ENCODE results near the gene LIMS1. TPM values are rescaled to one million over a fixed set of nuclear protein-coding genes. Genes with fewer than 3 reads are reported as not detected.
"Not testable (repeated sequence)": the region's sequence is repeated elsewhere in the genome, so short reads cannot be mapped to it uniquely, and the experiment has no call there.

Gene LIMS1
- total and polyA plus RNA-seq, 4 donors = 26.7 to 102 (median 90.4) TPM

DNA sequence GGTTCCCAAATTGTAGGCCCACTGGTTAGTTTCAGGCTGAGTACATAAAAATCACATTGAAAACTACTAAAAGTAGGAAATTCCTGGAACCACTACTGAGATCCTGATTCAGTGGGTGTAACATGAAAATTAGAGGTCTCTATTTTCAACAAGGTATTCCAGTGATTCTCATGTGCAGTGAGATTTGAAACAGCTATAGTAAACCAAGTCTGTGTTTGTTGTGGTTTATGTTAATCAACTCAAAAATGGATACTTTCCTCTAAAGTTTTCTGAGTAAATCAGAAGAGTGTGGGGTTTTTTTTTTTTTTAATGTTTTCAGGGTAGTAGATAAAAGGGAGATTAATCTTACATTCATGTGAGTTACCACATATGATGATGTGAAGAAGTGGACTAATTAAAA, 42.4 kb upstream of the LIMS1 start:
- ATAC-seq (ENCODE audit: insufficient read depth, low FRiP score) (no peak), DNase-seq (no peak)
- no peak overlapping the region for H3K27ac ChIP-seq (ENCODE audit: low read depth in 1 of 2, low read length in 1 of 2)
- H3K9me3 ChIP-seq (ENCODE audit: control insufficient read depth in 4 of 4, insufficient read depth in 3 of 4, low read length in 3 of 4) = no peaks in the 10 kb centered on the region
- H3K4me1 ChIP-seq (ENCODE audit: control insufficient read depth in 5 of 5, insufficient read depth in 5 of 5, low read length in 5 of 5) = no peaks in the 10 kb centered on the region
- peaks cover 4 to 27% (median 13%) of the 10 kb centered on the region in 4 donors for H3K36me3 ChIP-seq (ENCODE audit: control insufficient read depth in 4 of 4, insufficient read depth in 4 of 4, low read length in 4 of 4)
- H3K4me3 ChIP-seq = no peak overlapping the region
- no peaks in the 10 kb centered on the region for H3K27me3 ChIP-seq (ENCODE audit: control insufficient read depth in 3 of 3, insufficient read depth in 3 of 3, low read length in 2 of 3)
- H3K9ac ChIP-seq (ENCODE audit: insufficient read depth in 1 of 2, low read length in 2 of 2) = no peak overlapping the region
- TF ChIP-seq, protein P1, sequence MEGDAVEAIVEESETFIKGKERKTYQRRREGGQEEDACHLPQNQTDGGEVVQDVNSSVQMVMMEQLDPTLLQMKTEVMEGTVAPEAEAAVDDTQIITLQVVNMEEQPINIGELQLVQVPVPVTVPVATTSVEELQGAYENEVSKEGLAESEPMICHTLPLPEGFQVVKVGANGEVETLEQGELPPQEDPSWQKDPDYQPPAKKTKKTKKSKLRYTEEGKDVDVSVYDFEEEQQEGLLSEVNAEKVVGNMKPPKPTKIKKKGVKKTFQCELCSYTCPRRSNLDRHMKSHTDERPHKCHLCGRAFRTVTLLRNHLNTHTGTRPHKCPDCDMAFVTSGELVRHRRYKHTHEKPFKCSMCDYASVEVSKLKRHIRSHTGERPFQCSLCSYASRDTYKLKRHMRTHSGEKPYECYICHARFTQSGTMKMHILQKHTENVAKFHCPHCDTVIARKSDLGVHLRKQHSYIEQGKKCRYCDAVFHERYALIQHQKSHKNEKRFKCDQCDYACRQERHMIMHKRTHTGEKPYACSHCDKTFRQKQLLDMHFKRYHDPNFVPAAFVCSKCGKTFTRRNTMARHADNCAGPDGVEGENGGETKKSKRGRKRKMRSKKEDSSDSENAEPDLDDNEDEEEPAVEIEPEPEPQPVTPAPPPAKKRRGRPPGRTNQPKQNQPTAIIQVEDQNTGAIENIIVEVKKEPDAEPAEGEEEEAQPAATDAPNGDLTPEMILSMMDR (IDR thresholded peaks at IDR 0.05; ENCODE audit: control extremely low read depth, extremely low read depth) = no peak

DNA sequence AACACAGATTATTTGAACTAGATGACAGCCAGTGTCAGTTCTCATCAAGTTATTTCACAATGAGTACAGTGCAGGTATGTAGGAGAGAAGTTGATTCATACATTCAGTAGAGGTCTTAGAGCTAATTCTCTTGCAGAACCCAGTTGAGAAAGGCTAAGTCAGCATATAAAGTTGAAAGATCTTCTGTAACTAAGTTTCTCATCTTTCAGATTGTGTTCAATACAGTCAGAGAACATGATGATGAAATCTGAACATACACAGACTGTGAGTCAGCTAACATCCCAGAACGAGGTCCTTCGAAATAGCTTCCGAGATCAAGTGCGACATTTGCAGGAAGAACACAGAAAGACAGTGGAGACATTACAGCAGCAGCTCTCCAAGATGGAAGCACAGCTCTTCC, 41.9 kb upstream of the LIMS1 start:
- peaks cover 6 to 27% (median 14%) of the 10 kb centered on the region in 4 donors for H3K36me3 ChIP-seq (ENCODE audit: control insufficient read depth in 4 of 4, insufficient read depth in 4 of 4, low read length in 4 of 4)

DNA sequence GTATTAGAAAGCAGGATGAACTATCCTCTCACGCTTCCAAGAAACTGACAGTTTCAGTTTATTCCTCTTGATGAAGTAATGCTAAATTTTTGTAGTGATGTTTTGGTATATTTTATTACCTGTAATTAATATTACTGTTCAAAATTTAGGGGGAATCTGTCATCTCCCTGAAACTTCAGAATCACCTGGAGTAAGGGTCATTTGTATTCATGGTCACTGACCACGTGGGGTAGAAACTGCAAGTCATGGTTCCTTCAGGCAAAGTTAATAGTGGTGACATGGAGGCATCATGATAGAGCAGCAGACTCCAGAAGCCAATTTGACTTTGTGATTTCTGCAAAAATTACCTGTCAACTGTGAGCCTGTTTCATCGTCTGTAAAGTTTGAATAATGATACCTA, 38.1 kb upstream of the LIMS1 start:
- 43 to 50% methylated on average over 1 of the region's 3 CpGs for WGBS, 2 donors
- not testable (repeated sequence) for H3K9ac ChIP-seq (ENCODE audit: insufficient read depth in 1 of 2, low read length in 2 of 2); ATAC-seq (ENCODE audit: insufficient read depth, low FRiP score); H3K27me3 ChIP-seq (ENCODE audit: control insufficient read depth in 3 of 3, insufficient read depth in 3 of 3, low read length in 2 of 3); DNase-seq; H3K4me1 ChIP-seq (ENCODE audit: control insufficient read depth in 5 of 5, insufficient read depth in 5 of 5, low read length in 5 of 5); H3K27ac ChIP-seq (ENCODE audit: low read depth in 1 of 2, low read length in 1 of 2); H3K4me3 ChIP-seq; H3K9me3 ChIP-seq (ENCODE audit: control insufficient read depth in 4 of 4, insufficient read depth in 3 of 4, low read length in 3 of 4)
- peaks cover 2 to 11% (median 9%) of the 10 kb centered on the region in 4 donors for H3K36me3 ChIP-seq (ENCODE audit: control insufficient read depth in 4 of 4, insufficient read depth in 4 of 4, low read length in 4 of 4)

More for the DNA sequence above, 41.9 kb upstream of the LIMS1 start:
- H3K4me3 ChIP-seq = no peak overlapping the region
- H3K9ac ChIP-seq (ENCODE audit: insufficient read depth in 1 of 2, low read length in 2 of 2) = no peak overlapping the region
- TF ChIP-seq, protein P1 (IDR thresholded peaks at IDR 0.05; ENCODE audit: control extremely low read depth, extremely low read depth) = no peak
- no peaks in the 10 kb centered on the region for H3K4me1 ChIP-seq (ENCODE audit: control insufficient read depth in 5 of 5, insufficient read depth in 5 of 5, low read length in 5 of 5)
- DNase-seq (no peak), ATAC-seq (ENCODE audit: insufficient read depth, low FRiP score) (no peak)
- no peak overlapping the region for H3K27ac ChIP-seq (ENCODE audit: low read depth in 1 of 2, low read length in 1 of 2)
- WGBS, 2 donors = 74 to 84% methylated on average over 4 of the region's 4 CpGs
- no peaks in the 10 kb centered on the region for H3K9me3 ChIP-seq (ENCODE audit: control insufficient read depth in 4 of 4, insufficient read depth in 3 of 4, low read length in 3 of 4)
- no peaks in the 10 kb centered on the region for H3K27me3 ChIP-seq (ENCODE audit: control insufficient read depth in 3 of 3, insufficient read depth in 3 of 3, low read length in 2 of 3)

DNA sequence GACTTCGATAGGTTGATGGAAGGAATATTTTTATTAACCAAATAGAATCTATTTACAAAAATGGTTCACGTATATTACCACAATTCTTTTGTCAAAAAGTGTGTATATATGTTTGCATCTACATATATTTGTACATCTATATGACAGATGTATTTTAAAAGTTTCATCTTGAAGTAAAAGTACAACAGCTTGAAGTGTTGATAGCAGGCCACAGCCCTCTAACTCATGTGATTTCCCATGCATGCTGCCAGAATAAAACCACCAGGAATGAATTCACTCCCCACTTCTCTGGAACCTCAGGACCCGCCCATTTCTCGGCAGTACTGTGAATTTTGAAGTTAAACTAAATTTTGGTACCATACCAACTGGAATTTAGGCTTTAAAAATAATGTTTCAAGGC, 26.6 kb upstream of the LIMS1 start:
- not testable (repeated sequence) for ATAC-seq (ENCODE audit: insufficient read depth, low FRiP score); H3K27ac ChIP-seq (ENCODE audit: low read depth in 1 of 2, low read length in 1 of 2); H3K27me3 ChIP-seq (ENCODE audit: control insufficient read depth in 3 of 3, insufficient read depth in 3 of 3, low read length in 2 of 3); H3K4me3 ChIP-seq; H3K9me3 ChIP-seq (ENCODE audit: control insufficient read depth in 4 of 4, insufficient read depth in 3 of 4, low read length in 3 of 4); H3K36me3 ChIP-seq (ENCODE audit: control insufficient read depth in 4 of 4, insufficient read depth in 4 of 4, low read length in 4 of 4); H3K9ac ChIP-seq (ENCODE audit: insufficient read depth in 1 of 2, low read length in 2 of 2); DNase-seq; H3K4me1 ChIP-seq (ENCODE audit: control insufficient read depth in 5 of 5, insufficient read depth in 5 of 5, low read length in 5 of 5)
- 86 to 97% methylated on average over 2 to 4 of the region's 4 CpGs for WGBS, 2 donors

DNA sequence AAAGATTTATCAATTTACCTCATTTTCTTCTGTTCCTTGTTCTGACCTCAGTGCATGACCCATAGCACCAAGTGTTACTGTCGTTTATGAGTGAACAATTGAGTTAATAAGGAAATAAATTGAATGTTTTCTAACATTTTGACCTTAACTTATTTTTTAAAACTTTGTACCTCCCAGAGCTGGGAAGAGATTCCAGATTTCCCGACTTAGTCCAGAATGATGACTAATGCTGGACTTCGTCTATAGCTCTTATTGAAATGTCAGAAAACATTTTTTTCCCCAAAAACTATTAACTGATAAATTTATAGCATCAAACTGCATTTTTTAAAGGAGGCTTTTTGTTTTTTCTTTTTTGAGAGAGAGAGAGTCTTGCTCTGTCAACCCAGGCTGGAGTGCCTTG, 21.8 kb upstream of the LIMS1 start:
- H3K9ac ChIP-seq (ENCODE audit: insufficient read depth in 1 of 2, low read length in 2 of 2); H3K4me1 ChIP-seq (ENCODE audit: control insufficient read depth in 5 of 5, insufficient read depth in 5 of 5, low read length in 5 of 5); H3K36me3 ChIP-seq (ENCODE audit: control insufficient read depth in 4 of 4, insufficient read depth in 4 of 4, low read length in 4 of 4); DNase-seq; H3K27me3 ChIP-seq (ENCODE audit: control insufficient read depth in 3 of 3, insufficient read depth in 3 of 3, low read length in 2 of 3); H3K27ac ChIP-seq (ENCODE audit: low read depth in 1 of 2, low read length in 1 of 2); H3K9me3 ChIP-seq (ENCODE audit: control insufficient read depth in 4 of 4, insufficient read depth in 3 of 4, low read length in 3 of 4); H3K4me3 ChIP-seq; ATAC-seq (ENCODE audit: insufficient read depth, low FRiP score): not testable (repeated sequence)
- 82 to 91% methylated on average over 3 of the region's 3 CpGs for WGBS, 2 donors

DNA sequence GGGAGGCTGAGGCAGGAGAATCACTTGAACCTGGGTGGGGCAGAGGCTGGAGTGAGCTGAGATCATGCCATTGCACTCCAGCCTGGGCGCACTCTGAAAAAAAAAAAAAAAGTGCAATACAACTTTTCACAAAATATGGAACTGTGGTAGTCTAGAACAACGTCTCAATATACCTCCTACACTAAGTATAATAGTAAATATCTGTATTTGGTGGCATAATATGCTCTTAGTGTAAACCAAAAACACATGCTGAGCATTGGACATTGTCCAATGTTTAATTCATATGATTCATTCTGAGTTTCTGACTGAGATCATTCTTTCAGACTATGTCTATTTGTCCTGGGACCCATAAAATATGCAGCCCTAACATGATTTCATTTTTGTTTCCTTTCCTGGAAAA, 19.8 kb upstream of the LIMS1 start:
- not testable (repeated sequence) for ATAC-seq (ENCODE audit: insufficient read depth, low FRiP score); DNase-seq; H3K4me3 ChIP-seq; H3K27ac ChIP-seq (ENCODE audit: low read depth in 1 of 2, low read length in 1 of 2); H3K36me3 ChIP-seq (ENCODE audit: control insufficient read depth in 4 of 4, insufficient read depth in 4 of 4, low read length in 4 of 4); H3K27me3 ChIP-seq (ENCODE audit: control insufficient read depth in 3 of 3, insufficient read depth in 3 of 3, low read length in 2 of 3); H3K9ac ChIP-seq (ENCODE audit: insufficient read depth in 1 of 2, low read length in 2 of 2); H3K4me1 ChIP-seq (ENCODE audit: control insufficient read depth in 5 of 5, insufficient read depth in 5 of 5, low read length in 5 of 5); H3K9me3 ChIP-seq (ENCODE audit: control insufficient read depth in 4 of 4, insufficient read depth in 3 of 4, low read length in 3 of 4)
- WGBS, 2 donors = 50 to 79% methylated on average over 2 of the region's 2 CpGs

DNA sequence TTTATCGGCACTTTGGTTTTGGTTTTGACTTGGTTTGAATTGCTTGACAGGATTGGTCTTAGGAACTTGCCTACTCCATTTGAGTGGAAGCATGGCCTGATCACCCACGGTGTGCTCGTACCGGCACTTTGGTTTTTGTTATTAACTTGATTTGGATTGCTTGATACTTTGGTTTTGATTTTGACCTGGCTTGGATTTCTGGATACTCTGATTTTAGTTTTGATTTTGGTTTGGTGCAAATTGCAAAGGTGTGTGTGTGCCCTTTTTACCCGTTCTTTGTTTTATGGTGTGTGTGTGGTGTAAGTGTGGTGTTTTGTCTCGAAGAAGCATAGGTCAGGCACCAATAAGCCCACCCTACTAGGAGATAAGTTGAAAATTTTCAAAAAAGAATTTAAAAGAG, 9.6 kb upstream of the LIMS1 start:
- not testable (repeated sequence) for H3K4me3 ChIP-seq; H3K36me3 ChIP-seq (ENCODE audit: control insufficient read depth in 4 of 4, insufficient read depth in 4 of 4, low read length in 4 of 4); ATAC-seq (ENCODE audit: insufficient read depth, low FRiP score); H3K9ac ChIP-seq (ENCODE audit: insufficient read depth in 1 of 2, low read length in 2 of 2); H3K9me3 ChIP-seq (ENCODE audit: control insufficient read depth in 4 of 4, insufficient read depth in 3 of 4, low read length in 3 of 4); DNase-seq; H3K27me3 ChIP-seq (ENCODE audit: control insufficient read depth in 3 of 3, insufficient read depth in 3 of 3, low read length in 2 of 3); H3K27ac ChIP-seq (ENCODE audit: low read depth in 1 of 2, low read length in 1 of 2); H3K4me1 ChIP-seq (ENCODE audit: control insufficient read depth in 5 of 5, insufficient read depth in 5 of 5, low read length in 5 of 5)
- WGBS, 2 donors = 95 to 100% methylated on average over 3 to 4 of the region's 6 CpGs

Measured in lung (tissue), 12 donors.